ENCODE data around the gene LDLRAD3.

GRCh38 chr11:36016263-36016662 is 72.4 kb downstream of the LDLRAD3 start:
- no peak for TF ChIP-seq EZH2 (IDR thresholded peaks at IDR 0.05; ENCODE audit: insufficient read depth, low read length)
- TF ChIP-seq, protein P1, sequence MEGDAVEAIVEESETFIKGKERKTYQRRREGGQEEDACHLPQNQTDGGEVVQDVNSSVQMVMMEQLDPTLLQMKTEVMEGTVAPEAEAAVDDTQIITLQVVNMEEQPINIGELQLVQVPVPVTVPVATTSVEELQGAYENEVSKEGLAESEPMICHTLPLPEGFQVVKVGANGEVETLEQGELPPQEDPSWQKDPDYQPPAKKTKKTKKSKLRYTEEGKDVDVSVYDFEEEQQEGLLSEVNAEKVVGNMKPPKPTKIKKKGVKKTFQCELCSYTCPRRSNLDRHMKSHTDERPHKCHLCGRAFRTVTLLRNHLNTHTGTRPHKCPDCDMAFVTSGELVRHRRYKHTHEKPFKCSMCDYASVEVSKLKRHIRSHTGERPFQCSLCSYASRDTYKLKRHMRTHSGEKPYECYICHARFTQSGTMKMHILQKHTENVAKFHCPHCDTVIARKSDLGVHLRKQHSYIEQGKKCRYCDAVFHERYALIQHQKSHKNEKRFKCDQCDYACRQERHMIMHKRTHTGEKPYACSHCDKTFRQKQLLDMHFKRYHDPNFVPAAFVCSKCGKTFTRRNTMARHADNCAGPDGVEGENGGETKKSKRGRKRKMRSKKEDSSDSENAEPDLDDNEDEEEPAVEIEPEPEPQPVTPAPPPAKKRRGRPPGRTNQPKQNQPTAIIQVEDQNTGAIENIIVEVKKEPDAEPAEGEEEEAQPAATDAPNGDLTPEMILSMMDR (IDR thresholded peaks at IDR 0.05; ENCODE audit: insufficient read depth, low read depth, low read length): no peak
